Measurements from ENCODE around the gene SYT6.

Gene SYT6

DNA sequence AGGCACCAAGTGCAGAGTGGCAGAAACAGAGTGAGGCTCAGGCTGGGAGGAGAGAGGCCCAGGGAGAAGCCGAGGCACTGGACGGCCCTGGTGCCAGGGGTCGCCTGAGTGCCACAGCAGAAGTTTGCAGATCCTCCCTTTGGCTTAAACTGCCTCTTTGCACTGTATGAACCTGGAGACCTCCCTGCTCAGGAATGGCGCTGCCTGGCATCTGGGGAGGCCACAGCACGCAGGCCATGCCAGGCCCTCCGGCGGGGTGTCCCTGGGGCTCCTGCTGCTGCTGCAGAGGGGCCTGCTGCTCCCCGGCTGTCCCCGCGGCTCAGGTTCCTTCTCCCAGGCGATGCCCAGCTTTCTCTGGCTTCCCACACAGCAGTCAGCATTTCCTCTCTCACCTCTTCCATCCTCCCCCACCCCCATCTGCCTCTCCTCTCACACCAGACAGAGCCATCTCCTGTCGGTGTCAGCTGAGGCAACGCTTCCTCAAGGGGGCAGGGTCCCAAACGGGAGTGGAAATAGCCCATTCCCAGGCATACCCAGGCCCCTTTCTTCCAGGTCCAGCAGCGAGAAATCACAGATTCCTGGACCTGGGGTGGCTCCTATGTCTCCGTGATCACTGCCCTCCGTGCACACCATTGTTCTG is 35.2 kb downstream of the SYT6 start:
- DNase-seq (ENCODE audit: low spot score): no peak

GRCh38 chr1:114117654-114118053 is 36.0 kb downstream of the SYT6 start:
- no peak for DNase-seq (ENCODE audit: low spot score)

DNA sequence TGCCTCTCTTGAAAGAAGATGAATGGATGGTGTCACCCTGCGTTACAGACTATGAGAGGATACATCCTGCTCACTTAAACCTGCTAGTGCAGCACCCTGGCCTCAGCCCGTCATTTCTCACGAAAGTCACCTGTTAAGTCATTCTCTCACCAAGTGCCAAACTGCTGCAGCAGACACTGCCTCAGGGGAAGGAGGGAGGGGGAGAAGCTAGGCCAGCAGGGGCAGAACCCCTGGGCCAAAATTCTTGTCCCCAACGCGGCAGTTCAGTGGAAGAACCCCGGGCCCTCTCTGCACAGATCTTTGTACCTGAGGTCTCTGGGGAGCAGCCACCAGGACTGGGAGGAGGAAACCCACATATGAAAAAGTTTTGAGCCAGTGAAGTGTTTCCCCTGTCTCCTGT is 37.6 kb downstream of the SYT6 start:
- DNase-seq (ENCODE audit: low spot score): no peak

DNA sequence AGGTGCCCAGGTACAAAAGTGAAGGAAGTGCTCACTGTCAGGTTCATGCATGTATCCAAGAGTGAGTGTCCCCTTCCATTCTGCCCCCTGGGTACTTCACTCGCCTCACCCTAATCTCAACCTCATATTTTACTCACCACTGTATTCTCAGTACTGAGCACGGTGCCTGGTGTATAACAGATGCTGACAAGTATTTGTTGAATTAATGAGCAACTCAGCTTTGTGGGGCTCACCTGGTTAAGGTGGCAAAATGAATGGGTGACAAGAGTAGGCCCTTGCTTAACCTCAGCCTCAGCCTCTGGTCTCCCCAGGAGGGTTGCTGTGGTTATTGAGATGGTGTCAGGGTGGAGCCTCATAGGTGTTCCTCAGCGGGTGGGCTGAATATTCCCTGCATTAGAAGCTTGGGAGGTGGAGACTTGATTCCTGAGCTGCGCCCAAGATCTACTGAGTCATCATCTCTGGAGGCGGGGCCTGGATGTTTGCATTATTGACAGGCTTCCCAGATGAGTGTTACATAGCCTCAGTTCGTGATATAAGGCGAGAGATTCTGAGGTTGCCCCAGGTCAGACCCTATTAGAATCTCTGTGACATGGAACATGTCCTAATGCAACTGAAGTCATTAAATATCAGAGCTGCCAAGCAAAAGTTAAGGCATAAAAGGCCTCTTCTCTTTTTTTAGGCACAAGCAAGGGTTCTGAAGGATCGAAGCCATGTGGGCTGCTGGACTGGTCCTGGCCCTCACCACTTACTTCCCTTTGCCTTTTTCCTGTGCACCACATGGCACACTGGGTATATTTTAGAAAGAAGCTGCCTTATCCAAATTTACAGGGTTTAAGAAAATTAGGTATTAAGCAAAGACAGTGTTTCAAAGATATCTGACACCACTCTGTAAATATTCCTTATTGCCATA is 39.2 kb downstream of the SYT6 start:
- DNase-seq (ENCODE audit: low spot score): no peak

GRCh38 chr1:114113411-114114184 is 40.1 kb downstream of the SYT6 start:
- no peak for DNase-seq (ENCODE audit: low spot score)

DNA sequence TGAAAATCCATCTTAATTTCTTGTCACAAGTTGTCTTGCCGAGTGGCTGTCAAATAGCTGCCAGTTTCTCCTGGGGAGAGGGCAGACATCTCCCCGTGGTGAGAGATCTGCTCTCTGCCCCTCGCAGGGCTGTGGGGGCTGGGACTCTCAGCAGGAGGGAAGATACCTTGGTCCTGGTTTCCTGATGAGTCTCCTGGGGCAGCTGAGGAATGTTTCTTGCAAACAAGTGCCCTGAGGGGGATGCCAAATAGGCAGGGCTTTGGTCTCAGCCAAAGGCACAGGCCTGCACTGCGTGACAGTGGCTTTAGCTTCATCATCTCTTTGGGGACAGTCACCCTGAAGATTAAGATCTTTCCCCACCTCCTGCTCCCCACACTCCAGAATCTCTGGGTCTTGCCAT is 40.9 kb downstream of the SYT6 start:
- no peak for DNase-seq (ENCODE audit: low spot score)

GRCh38 chr1:114111731-114112641 is 41.7 kb downstream of the SYT6 start:
- no peak for DNase-seq (ENCODE audit: low spot score)

DNA sequence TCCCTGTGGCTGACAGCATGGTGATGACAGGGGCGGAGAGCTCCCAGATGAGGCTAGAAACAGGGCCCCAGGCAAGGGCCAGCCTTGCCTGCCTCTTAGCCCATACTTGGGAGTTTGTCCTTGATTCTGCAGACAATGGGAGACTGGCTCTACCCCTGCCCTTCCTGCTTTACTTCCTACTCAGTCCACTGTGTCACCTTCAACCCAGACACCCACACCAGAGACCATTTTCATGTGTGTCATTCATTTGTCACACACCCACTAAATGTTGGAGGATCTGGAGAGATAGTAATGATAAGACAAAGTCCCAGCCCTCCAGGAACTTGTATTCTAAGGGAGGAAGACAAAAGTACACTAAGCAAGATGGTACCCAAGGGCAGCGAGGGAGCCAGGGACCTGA is 43.7 kb downstream of the SYT6 start:
- DNase-seq (ENCODE audit: low spot score): no peak

GRCh38 chr1:114108751-114109255 is 44.9 kb downstream of the SYT6 start:
- DNase-seq (ENCODE audit: low spot score): no peak

DNA sequence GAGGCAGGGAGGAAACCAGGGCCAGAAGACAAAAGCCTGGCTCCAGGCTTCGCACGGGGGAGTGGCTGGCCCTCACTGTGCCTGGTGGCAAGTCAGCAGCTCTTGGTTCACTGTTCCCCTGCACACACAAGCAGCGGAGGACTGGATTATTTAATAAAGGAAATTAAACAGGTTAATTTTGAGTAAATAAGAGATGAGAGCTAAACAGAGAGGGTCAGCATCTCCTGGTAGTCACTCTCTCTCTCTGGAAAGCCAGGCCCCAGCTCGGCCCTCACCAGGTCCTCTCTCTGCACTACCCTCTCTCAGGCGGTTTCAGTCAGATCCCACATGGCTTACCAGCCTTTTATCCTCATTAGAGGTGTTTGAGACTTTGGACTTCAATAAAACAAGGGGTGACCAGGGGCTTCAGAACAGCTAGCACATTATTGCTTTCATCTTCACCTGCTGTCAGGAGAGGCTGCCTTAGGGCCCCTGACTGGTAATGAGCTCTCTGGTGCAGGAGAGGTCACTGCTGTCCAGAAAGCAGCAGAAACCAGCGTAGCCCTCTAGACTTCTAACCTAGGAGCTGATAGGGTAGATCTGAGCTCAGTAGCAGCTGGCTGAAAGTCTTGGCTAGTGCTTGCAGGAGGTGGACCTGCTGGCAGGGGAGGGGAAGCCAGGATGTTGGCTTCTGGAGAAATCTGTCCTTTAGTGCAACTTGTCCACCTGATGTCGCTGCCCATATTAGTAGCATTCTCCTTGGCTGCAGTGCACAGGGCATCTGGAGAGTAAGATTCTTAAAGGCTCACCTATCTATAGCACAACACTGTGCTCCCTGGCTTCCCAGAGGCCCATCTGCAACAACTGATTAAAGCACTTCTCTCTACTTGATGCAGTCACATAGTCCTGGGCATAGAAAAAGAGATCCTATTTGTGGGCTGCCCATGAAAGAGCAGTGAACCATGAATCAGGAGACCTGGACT is 45.9 kb downstream of the SYT6 start:
- no peak for DNase-seq (ENCODE audit: low spot score)

- no peak for DNase-seq (ENCODE audit: low spot score)
Measured at GRCh38 chr1:114105421-114105979, 48.2 kb downstream of the SYT6 start.

- no peak for DNase-seq (ENCODE audit: low spot score)
Measured at GRCh38 chr1:114104949-114105348, 48.7 kb downstream of the SYT6 start.

GRCh38 chr1:114103992-114104391 is 49.7 kb downstream of the SYT6 start:
- DNase-seq (ENCODE audit: low spot score): no peak

DNA sequence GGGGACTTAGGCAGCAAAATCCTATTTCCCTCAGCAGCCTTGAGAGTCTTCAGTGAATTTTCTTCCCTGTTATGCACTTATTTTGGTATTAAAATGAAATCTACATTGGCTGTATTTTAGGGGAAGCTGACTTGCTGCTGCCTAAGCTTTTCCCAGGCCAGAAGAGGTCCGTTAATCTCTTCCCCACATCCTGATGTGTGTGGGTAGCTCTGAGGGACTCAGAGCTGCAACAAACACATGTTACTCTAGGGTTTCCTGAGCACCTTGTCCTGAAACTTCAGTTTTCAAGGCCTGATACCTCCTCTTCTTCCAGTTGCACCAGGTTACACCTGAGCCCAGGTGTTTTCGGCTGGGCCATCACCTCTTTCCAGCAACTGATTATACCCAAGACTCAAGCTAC is 51.5 kb downstream of the SYT6 start:
- no peak for DNase-seq (ENCODE audit: low spot score)

- DNase-seq (ENCODE audit: low spot score): no peak
Measured at GRCh38 chr1:114100148-114100547, 53.5 kb downstream of the SYT6 start.

DNA sequence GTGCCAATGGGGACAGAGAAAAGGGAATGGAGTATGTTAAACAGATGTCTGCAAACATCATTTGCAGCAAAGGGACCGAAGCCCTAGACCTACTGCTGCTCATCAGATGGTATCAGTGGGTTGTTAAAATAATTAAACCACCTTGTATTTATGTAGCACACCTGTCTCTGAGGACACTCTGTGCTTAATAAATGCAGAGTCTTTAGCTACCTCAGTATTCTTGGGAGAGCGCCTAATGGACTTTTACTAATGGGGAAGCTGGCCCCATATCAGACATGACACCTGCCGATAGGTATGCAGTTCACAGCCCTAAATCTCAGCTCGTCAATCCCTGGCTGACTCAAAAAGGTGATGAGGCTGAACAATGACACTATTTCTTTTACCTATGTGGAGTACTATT is 54.4 kb downstream of the SYT6 start:
- no peak for DNase-seq (ENCODE audit: low spot score)

DNA sequence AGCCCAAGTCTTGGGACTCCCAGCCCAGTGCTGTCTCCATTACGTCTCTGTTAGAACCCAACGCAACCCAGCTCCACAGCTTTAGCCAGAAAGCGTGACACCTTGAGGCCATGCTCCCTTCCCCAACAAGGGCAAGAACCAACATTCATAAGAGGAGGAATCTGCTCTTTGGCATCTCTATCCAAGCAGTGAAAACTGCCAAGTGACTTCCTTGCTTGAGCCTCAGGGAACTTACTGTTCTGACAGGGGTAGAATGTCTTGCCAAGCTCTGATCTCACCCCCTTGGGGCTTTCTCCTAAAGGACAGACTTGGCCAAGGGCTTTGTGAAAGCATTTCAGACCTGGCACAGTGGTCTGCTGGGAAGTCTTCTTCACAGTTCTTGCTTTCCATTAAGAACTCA is 56.6 kb downstream of the SYT6 start:
- DNase-seq (ENCODE audit: low spot score): no peak

- no peak for DNase-seq (ENCODE audit: low spot score)
Measured at GRCh38 chr1:114094675-114095074, 59.0 kb downstream of the SYT6 start.

DNA sequence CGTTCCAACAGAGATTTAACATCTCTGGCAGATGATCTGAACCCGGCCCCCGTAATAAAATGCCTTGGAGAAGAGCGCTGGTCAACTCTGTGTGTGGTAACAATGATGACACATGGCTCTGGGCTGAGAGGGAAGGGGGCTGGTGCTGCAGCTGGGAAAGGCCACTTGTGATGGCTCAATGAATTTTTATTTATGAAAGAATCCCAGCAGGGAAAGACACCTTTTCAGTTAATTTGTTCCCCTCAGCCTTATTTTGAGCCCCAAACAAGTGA is 59.4 kb downstream of the SYT6 start:
- DNase-seq (ENCODE audit: low spot score): no peak

DNA sequence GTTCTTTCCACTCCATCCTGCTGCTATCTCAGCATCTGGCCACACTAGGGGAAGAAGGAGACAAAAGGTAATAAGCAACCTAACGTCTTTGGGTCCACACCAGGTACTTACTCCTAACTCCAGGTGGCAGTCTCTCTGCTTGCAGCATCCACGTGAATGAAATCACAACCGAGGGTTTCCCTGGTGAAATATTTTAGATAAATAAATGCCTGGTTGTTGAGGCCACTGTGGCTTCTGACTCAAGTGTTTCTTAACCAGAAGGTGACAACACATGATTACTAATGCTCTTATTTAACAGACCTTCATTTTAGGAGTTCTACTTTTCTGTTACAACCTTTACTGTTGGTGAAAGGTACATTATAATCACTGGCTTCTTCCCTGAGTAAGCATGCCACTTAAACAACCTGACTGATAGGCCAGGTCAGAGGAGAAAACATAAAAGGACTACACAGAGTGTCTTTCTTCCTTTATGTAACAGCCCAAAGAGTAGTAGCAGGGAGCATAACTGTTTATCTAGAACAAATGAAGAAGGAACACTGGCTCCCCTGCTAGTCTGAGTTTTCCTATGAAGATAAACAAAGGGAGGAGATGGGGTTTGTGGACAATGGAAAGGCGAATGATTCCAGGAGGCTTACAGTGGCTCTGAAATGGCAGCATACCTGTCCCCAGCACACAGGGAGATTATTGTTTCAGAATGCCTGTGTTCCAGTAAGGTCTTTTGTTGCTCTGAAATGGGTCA is 59.9 kb downstream of the SYT6 start:
- DNase-seq (ENCODE audit: low spot score): no peak
